A549 (cell line): ENCODE measurements around the gene HLF. TPM values are rescaled to one million over a fixed set of nuclear protein-coding genes. Genes with fewer than 3 reads are reported as not detected.

Experiments
- ATAC-seq, 2 experiments: fragments of 200-7000 bp in 1 of 2; fragments of >200 bp in 1 of 2; cut with Nextera tagmentation in 1 of 2; cut with Tn5 transposase in 1 of 2; 3 replicates each; pipeline versions ENCODE4 v1.8.0 to v1.9.1; 2018 to 2020; ENCODE audit warnings: mild to moderate bottlenecking in 1 of 2, moderate library complexity in 1 of 2
- CTCF ChIA-PET: fragments of 300-600 bp; sonication (Branson Sonifier 250); formaldehyde crosslinking; extraction: SDS; loops from one replicate; lab custom pipeline; 2021; ENCODE audit warnings: antibody characterized with exemption, inconsistent platforms; lab: Yijun Ruan, JAX
- POLR2A ChIA-PET: fragments of 350-600 bp; formaldehyde crosslinking; extraction: SDS; loops from one replicate; lab custom pipeline; 2021; ENCODE audit warnings: antibody characterized with exemption, inconsistent platforms; lab: Yijun Ruan, JAX
- DNase-seq, 2 experiments: peaks; one replicate each; pipeline versions ENCODE4 v3.0.0 to v3.0.0-alpha.2; 2011 to 2016; ENCODE audit warnings: low read depth in 1 of 2, low spot score in 1 of 2
- FAIRE-seq: peaks from 2 replicates; lab custom pipeline; 2011; peaks lifted over from hg19 to GRCh38; lab: Jason Lieb, UNC
- H3K27ac ChIP-seq, 2 experiments: fragments of >200 bp; sonication (Bioruptor Twin); formaldehyde crosslinking; 3 replicates each; pipeline ENCODE4 v1.5.1; 2016 to 2017
- H3K4me1 ChIP-seq: fragments of >200 bp; sonication (Bioruptor Twin); formaldehyde crosslinking; 3 replicates; pipeline ENCODE4 v1.6.1; 2016
- H3K4me2 ChIP-seq: fragments of >200 bp; sonication (Bioruptor Twin); formaldehyde crosslinking; 3 replicates; pipeline ENCODE4 v1.6.1; 2016
- H3K4me3 ChIP-seq: fragments of >200 bp; sonication (Bioruptor Twin); formaldehyde crosslinking; 3 replicates; pipeline ENCODE4 v1.5.1; 2016
- H3K9me3 ChIP-seq: fragments of >200 bp; sonication (Bioruptor Twin); formaldehyde crosslinking; 3 replicates; pipeline ENCODE4 v1.6.1; 2016
- BHLHE40 ChIP-seq: IDR thresholded peaks from 2 replicates; pipeline ENCODE4 v1.6.1; 2012; ENCODE audit warnings: low read depth, low read length, inconsistent platforms
- CBX2 ChIP-seq: fragments of 200-600 bp; sonication (generic); IDR thresholded peaks from 2 replicates; pipeline ENCODE4 v1.6.1; 2016; ENCODE audit warnings: low read depth, mild to moderate bottlenecking, borderline replicate concordance
- CEBPB ChIP-seq, 2 experiments: fragments of >200 bp in 1 of 2; sonication (Bioruptor Twin) in 1 of 2; formaldehyde crosslinking in 1 of 2; IDR thresholded peaks; 2 replicates each; pipeline ENCODE4 v1.6.1; 2012 to 2016
- CHD2 ChIP-seq: fragments of 150-350 bp; IDR thresholded peaks from 2 replicates; pipeline ENCODE4 v1.6.1; 2014; ENCODE audit warnings: low read length; ENCODE audit not compliant: partially characterized antibody
- CTCF ChIP-seq: fragments of >200 bp; sonication (Bioruptor Twin); formaldehyde crosslinking; IDR thresholded peaks from 3 replicates; pipeline ENCODE4 v1.5.1; 2016
- E2F6 ChIP-seq: IDR thresholded peaks from 2 replicates; pipeline ENCODE4 v1.6.1; 2012; ENCODE audit warnings: low read depth, borderline replicate concordance
- ESRRA ChIP-seq: fragments of 150-350 bp; IDR thresholded peaks from 2 replicates; pipeline ENCODE4 v1.6.1; 2014; ENCODE audit warnings: mild to moderate bottlenecking, low read length, borderline replicate concordance
- HES2 ChIP-seq: fragments of >200 bp; sonication (Bioruptor Twin); formaldehyde crosslinking; IDR thresholded peaks from 2 replicates; pipeline ENCODE4 v1.6.1; 2016
- HEYL ChIP-seq: fragments of 250-450 bp; sonication (Bioruptor Pico); IDR thresholded peaks from 2 replicates; pipeline ENCODE4 v1.8.0; 2021; ENCODE audit warnings: mild to moderate bottlenecking, moderate library complexity
- HMGXB4 ChIP-seq: fragments of 250-450 bp; sonication (Bioruptor Pico); IDR thresholded peaks from 2 replicates; pipeline ENCODE4 v1.5.0; 2021; ENCODE audit warnings: mild to moderate bottlenecking, moderate library complexity, borderline replicate concordance
- HOXB13 ChIP-seq: fragments of 250-450 bp; sonication (Bioruptor Pico); IDR thresholded peaks from 2 replicates; pipeline ENCODE4 v1.5.0; 2020; ENCODE audit warnings: low read depth, mild to moderate bottlenecking, moderate library complexity
- KDM5A ChIP-seq: fragments of 200-600 bp; sonication (generic); IDR thresholded peaks from 2 replicates; pipeline ENCODE4 v1.6.1; 2016; ENCODE audit warnings: antibody characterized with exemption, mild to moderate bottlenecking
- MAZ ChIP-seq: fragments of 150-350 bp; IDR thresholded peaks from 2 replicates; pipeline ENCODE4 v1.6.1; 2014; ENCODE audit warnings: antibody characterized with exemption, low read depth, low read length, borderline replicate concordance
- MYC ChIP-seq: IDR thresholded peaks from 2 replicates; pipeline ENCODE4 v1.6.1; 2012; ENCODE audit warnings: mild to moderate bottlenecking, inconsistent platforms, low read length, improper control_type of control experiment, borderline replicate concordance
- NPAS2 ChIP-seq: fragments of 250-450 bp; sonication (Bioruptor Pico); IDR thresholded peaks from 2 replicates; pipeline ENCODE4 v1.8.0; 2022; ENCODE audit warnings: mild to moderate bottlenecking, moderate library complexity, borderline replicate concordance
- RAD21 ChIP-seq, 2 experiments: fragments of >200 bp in 1 of 2; sonication (Bioruptor Twin) in 1 of 2; formaldehyde crosslinking in 1 of 2; IDR thresholded peaks in 1 of 2; conservative IDR thresholded peaks in 1 of 2; 2 replicates in 1 of 2; 3 replicates in 1 of 2; pipeline ENCODE4 v1.6.1; 2012 to 2018; ENCODE audit warnings: inconsistent platforms in 1 of 2
- RARB ChIP-seq: fragments of 250-450 bp; sonication (Bioruptor Pico); IDR thresholded peaks from 2 replicates; pipeline ENCODE4 v1.8.0; 2021; ENCODE audit warnings: mild to moderate bottlenecking, moderate library complexity
- REST ChIP-seq: fragments of 200-600 bp; sonication (generic); IDR thresholded peaks from 2 replicates; pipeline ENCODE4 v1.6.1; 2016; ENCODE audit warnings: antibody characterized with exemption, mild to moderate bottlenecking, moderate library complexity
- RFX5 ChIP-seq: fragments of 450-650 bp; IDR thresholded peaks from 2 replicates; pipeline ENCODE4 v1.7.1; 2014; ENCODE audit warnings: antibody characterized with exemption, mild to moderate bottlenecking, moderate library complexity
- SMC3 ChIP-seq: fragments of >200 bp; sonication (Bioruptor Twin); formaldehyde crosslinking; IDR thresholded peaks from 3 replicates; pipeline ENCODE4 v1.6.1; 2018; ENCODE audit warnings: inconsistent platforms
- SREBF2 ChIP-seq: fragments of 450-650 bp; IDR thresholded peaks from 2 replicates; pipeline ENCODE4 v1.6.1; 2014; ENCODE audit warnings: mild to moderate bottlenecking, moderate library complexity
- ZC3H11A ChIP-seq: fragments of 450-650 bp; IDR thresholded peaks from 2 replicates; pipeline ENCODE4 v1.6.1; 2014; ENCODE audit warnings: antibody characterized with exemption, mild to moderate bottlenecking
- ZNF302 ChIP-seq: fragments of 250-450 bp; sonication (Bioruptor Pico); IDR thresholded peaks from 2 replicates; pipeline ENCODE4 v1.9.0; 2021; ENCODE audit warnings: inconsistent platforms, mild to moderate bottlenecking, moderate library complexity
- ZSCAN20 ChIP-seq: fragments of 250-450 bp; sonication (Bioruptor Pico); IDR thresholded peaks from 2 replicates; pipeline ENCODE4 v1.8.0; 2022; ENCODE audit warnings: mild to moderate bottlenecking, moderate library complexity
- WGBS: methylation state at CpG from one replicate; pipeline ENCODE4 v1.1.6; 2017; ENCODE audit errors: missing lambda C conversion rate; 5-methylcytosine and 5-hydroxymethylcytosine counted together
- polyA plus RNA-seq, 4 experiments: library from polyadenylated mRNA; depleted of rRNA in 3 of 4; stranded (reverse); fragments of >200 nt; fragmentation: RNase III in 1 of 4; extraction: RNeasy Plus Mini Kit Qiagen cat#74134 plus additional on column Dnase treatment in 1 of 4; gene quantifications; 2 replicates in 3 of 4; 3 replicates in 1 of 4; pipeline ENCODE4 v1.2.3, GENCODE V29; 2011 to 2017

Gene HLF
- polyA plus RNA-seq, 2 of the 4 experiments (the other 2 are of a cell fraction): 0.35 to 1.0 TPM

- TF ChIP-seq HEYL (CRISPR knock-in tag) (no peak), REST (no peak), ZC3H11A (no peak), E2F6 (no peak), CBX2 (no peak), SREBF2 (no peak), ESRRA (no peak), NPAS2 (CRISPR knock-in tag) (no peak), ZNF302 (CRISPR knock-in tag) (no peak), HES2 (no peak), MYC (no peak), BHLHE40 (no peak), CEBPB (IDR thresholded peaks at IDR 0.05) (no peak), RAD21 (conservative IDR thresholded peaks at IDR 0.05 in 1 of 2, IDR thresholded peaks at IDR 0.05 in 1 of 2) (no peak), CTCF (no peak), CHD2 (no peak), HOXB13 (CRISPR knock-in tag) (no peak), MAZ (no peak), RFX5 (no peak), ZSCAN20 (no peak)
- TF ChIP-seq, all 56 proteins: peak for 0
- DNase-seq (no peak), ATAC-seq (no peak), FAIRE-seq (no peak)
- Histone ChIP-seq H3K9me3 (no peaks in the 10 kb centered on the region), H3K4me2 (no peak overlapping the region), H3K4me3 (no peak overlapping the region), H3K4me1 (no peaks in the 10 kb centered on the region), H3K27ac (no peak overlapping the region)
- 58% methylated on average over 3 of the region's 3 CpGs for WGBS
- POLR2A ChIA-PET: no interaction called here
- CTCF ChIA-PET: interaction anchor here (1.6 to 5.5 kb wide), 4 partner anchors 9 to 287 kb away, joined by 3 to 24 read pairs (median 6); no protein-coding TSS in a partner anchor
Observed at GRCh38 chr17:55340176-55340575, 75.4 kb downstream of the HLF start.

- DNase-seq (no peak), ATAC-seq (no peak), FAIRE-seq (no peak)
- H3K4me1 ChIP-seq: no peaks in the 10 kb centered on the region
- H3K9me3 ChIP-seq: no peaks in the 10 kb centered on the region
- 81% methylated on average over 3 of the region's 3 CpGs for WGBS
- no peak for TF ChIP-seq CEBPB (IDR thresholded peaks at IDR 0.05)
- no peak for TF ChIP-seq RARB
- no peak for TF ChIP-seq HMGXB4
- no peak for TF ChIP-seq SMC3
- TF ChIP-seq KDM5A: no peak
- TF ChIP-seq HEYL (CRISPR knock-in tag): no peak
- H3K4me3 ChIP-seq: no peak overlapping the region
- H3K27ac ChIP-seq: no peak overlapping the region
- ChIA-PET CTCF (interaction anchor here (0.7 to 5.5 kb wide), 5 partner anchors 9 to 567 kb away, joined by 3 to 24 read pairs (median 4); no protein-coding TSS in a partner anchor), POLR2A (no interaction called here)
- H3K4me2 ChIP-seq: no peak overlapping the region
Observed at GRCh38 chr17:55340686-55341085, 75.9 kb downstream of the HLF start.
